GM10266 (cell line): ENCODE results near the gene KIF21B.

Source experiments
- DNase-seq: peaks from one replicate; pipeline ENCODE4 v3.0.0; 2012; ENCODE audit errors: extremely low spot score
- CTCF ChIP-seq: IDR thresholded peaks from 2 replicates; pipeline ENCODE4 v1.5.1; 2012; ENCODE audit warnings: mild to moderate bottlenecking, low read depth; ENCODE audit not compliant: control insufficient read depth, insufficient read depth; ENCODE audit errors: missing control alignments

Gene KIF21B

GRCh38 chr1:201007481-201007880 is 16.0 kb downstream of the KIF21B start:
- no peak for TF ChIP-seq CTCF
- no peak for DNase-seq

- no peak for TF ChIP-seq CTCF
- no peak for DNase-seq
Observed at GRCh38 chr1:201006450-201006849, 17.1 kb downstream of the KIF21B start.

DNA sequence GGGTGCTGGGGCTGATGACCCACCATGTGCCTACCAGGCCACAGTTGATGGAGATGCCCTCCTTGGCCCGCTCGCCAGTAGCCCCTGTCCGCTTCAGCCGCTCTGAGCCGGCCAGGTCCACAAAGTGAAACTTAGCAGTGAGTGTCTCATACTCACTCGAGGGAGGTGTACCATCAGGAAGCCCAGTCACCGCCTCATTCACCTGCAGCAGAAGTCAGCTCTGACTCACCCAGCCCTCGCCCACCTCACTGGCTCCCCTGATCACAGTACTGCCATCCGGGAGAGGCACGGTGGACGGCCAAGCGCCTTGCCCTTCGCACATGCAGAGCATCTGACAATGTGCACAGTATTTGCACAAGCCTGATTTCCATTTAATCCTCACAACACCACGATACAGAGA is 18.8 kb downstream of the KIF21B start:
- no peak for TF ChIP-seq CTCF
- no peak for DNase-seq

- no peak for TF ChIP-seq CTCF
- DNase-seq: no peak
Observed at GRCh38 chr1:201004154-201004553, 19.4 kb downstream of the KIF21B start.

DNA sequence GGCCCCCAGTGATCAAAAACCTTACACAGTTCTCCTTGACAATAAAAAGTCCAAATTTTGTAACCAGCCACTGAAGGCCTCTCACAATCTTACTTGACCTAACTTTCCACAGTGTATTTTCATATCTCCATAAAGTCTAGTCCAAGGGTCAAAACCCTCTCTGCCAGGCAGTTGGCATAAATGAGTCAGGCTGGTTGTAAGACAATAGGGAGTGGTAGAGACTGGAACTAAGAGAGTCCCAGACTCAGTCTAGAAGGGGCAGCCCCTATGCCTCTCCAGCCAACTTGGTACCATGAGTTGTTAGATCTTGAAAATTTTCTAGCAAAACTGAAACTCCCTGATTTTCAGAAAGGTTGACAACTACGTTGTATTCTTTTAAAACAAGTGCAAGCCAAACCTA is 21.0 kb downstream of the KIF21B start:
- no peak for TF ChIP-seq CTCF
- DNase-seq: no peak

- DNase-seq: no peak
- no peak for TF ChIP-seq CTCF
Observed at GRCh38 chr1:201001962-201002361, 21.6 kb downstream of the KIF21B start.

DNA sequence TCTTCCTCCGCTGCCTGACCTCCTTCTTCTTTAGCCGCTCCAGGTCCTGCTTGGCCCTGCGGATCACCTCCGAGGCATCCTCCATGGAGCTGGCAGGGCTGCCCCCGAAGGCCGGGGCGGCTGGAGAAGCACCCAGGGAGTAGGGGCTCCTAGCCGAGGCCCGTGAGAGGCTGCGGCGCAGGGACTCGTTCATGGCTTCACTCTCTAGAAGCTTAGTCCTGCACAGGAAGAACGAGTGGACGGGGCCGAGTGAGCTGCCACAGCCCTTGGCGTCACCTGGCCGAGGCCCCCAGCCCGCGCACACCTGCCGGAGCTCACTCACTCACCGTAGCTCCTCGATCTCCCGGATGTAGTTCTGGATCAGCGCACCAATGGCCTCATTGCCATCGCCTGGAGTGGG is 23.1 kb downstream of the KIF21B start:
- DNase-seq: no peak
- TF ChIP-seq CTCF: no peak
